GM23248 (cell line): ENCODE results near the gene PLEKHG3.

Experiments
- EZH2 ChIP-seq: fragments of 200-600 bp; sonication (generic); IDR thresholded peaks from 2 replicates; pipeline ENCODE4 v1.6.1; 2018; ENCODE audit warnings: antibody characterized with exemption, mild to moderate bottlenecking; ENCODE audit not compliant: insufficient read depth, poor library complexity, severe bottlenecking
- EZH2phosphoT487 ChIP-seq: fragments of 200-600 bp; sonication (generic); IDR thresholded peaks from 2 replicates; pipeline ENCODE4 v1.6.1; 2018; ENCODE audit warnings: antibody characterized with exemption, moderate library complexity, mild to moderate bottlenecking, low read depth; ENCODE audit not compliant: insufficient read depth

DNA sequence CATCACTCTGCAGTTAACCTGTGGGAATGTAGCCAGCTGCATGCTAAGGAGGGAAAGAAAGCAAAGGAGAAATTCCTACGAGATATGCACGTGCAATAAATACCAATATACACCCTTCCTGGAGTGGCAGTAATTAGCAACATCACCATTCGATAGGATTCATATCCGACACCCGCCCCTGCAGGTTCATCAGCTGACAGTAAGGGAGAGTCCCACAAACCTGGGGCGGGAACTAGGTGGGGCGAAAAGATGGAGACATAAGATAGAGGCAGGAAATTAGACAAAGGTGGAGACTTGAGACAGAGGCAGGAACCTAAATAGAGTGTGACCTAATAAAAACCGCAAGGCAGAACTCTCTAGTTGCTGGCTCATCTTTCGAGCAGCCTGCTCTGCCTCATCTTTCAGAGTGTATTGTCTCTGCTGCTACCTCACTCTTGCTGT lies 51.6 kb downstream of the PLEKHG3 start:
- TF ChIP-seq EZH2phosphoT487 (no peak), EZH2 (no peak)
